ENCODE measurements around the gene RGS19. TPM values are rescaled to one million over a fixed set of nuclear protein-coding genes. Genes with fewer than 3 reads are reported as not detected.
"Not testable (repeated sequence)": the region's sequence is repeated elsewhere in the genome, so short reads cannot be mapped to it uniquely, and the experiment has no call there.

Gene RGS19
- total RNA-seq, 1 experiment from 2014 or later: 17.2 TPM

DNA sequence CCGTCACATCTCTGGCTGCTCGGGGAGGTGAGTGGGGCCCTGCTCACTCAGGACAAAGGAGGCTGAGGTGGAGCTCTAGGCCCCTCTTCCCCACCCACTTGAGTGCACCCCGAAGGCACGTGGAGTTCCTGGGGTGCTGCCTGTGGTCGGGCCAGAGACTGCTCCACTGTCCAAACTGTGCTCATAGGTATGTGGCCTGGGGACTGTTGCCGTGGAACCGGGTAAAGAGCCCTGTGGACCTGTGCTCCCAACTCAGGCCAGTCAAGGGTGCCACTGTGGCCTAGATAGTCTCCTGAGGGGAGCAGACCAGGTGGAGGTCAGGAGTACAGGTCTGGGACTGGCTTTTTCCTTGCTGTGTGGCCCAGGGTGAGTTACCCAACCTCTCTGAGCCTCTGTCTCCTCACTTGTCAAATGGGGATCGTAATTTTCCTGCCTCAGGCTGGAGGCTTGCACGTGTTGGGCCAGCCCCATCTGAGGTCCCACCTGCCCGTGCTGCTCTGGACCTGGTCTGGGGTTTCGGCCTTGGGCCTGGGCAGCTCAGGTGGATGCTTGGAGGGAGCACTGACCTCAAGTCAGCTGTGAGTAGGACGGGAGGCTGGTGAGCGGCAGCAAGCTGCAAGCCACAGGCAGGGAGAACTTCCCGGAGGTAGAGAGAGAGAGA, 40.5 kb upstream of the RGS19 start:
- Mint-ChIP-seq H3K4me3 (ENCODE audit: low read depth, unreplicated experiment) (peak overlapping the region; percentile 1), H3K27ac (ENCODE audit: unreplicated experiment) (no peak overlapping the region), H3K27me3 (ENCODE audit: unreplicated experiment) (peaks cover 66% of the 10 kb centered on the region), H3K9me3 (ENCODE audit: low read depth, unreplicated experiment) (no peaks in the 10 kb centered on the region), H3K36me3 (ENCODE audit: insufficient read depth, unreplicated experiment) (no peaks in the 10 kb centered on the region), H3K4me1 (ENCODE audit: low read depth, unreplicated experiment) (peaks cover 8% of the 10 kb centered on the region)
- no TSS peak for BruUV-seq (replicated peaks)
- no peak for DNase-seq
- TF ChIP-seq, protein P1, sequence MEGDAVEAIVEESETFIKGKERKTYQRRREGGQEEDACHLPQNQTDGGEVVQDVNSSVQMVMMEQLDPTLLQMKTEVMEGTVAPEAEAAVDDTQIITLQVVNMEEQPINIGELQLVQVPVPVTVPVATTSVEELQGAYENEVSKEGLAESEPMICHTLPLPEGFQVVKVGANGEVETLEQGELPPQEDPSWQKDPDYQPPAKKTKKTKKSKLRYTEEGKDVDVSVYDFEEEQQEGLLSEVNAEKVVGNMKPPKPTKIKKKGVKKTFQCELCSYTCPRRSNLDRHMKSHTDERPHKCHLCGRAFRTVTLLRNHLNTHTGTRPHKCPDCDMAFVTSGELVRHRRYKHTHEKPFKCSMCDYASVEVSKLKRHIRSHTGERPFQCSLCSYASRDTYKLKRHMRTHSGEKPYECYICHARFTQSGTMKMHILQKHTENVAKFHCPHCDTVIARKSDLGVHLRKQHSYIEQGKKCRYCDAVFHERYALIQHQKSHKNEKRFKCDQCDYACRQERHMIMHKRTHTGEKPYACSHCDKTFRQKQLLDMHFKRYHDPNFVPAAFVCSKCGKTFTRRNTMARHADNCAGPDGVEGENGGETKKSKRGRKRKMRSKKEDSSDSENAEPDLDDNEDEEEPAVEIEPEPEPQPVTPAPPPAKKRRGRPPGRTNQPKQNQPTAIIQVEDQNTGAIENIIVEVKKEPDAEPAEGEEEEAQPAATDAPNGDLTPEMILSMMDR (IDR thresholded peaks at IDR 0.05; ENCODE audit: unreplicated experiment): no peak
- CTCF ChIA-PET: interaction anchor here (0.6 to 3.2 kb wide), 11 partner anchors 17 to 591 kb away, joined by 3 to 33 read pairs (median 4); partner anchors contain the start of genes OPRL1 and RGS19
- intact Hi-C loops (cut with micrococcal nuclease; ENCODE audit: unreplicated experiment): loop anchor here (5.0 kb wide), 2 partner anchors 38 to 83 kb away; partner anchors contain the start of genes C20orf204, LKAAEAR1 and OPRL1

GRCh38 chr20:64119301-64119680, 40.0 kb upstream of the RGS19 start:
- Mint-ChIP-seq H3K27me3 (ENCODE audit: unreplicated experiment) (peaks cover 66% of the 10 kb centered on the region), H3K4me1 (ENCODE audit: low read depth, unreplicated experiment) (peaks cover 8% of the 10 kb centered on the region), H3K36me3 (ENCODE audit: insufficient read depth, unreplicated experiment) (no peaks in the 10 kb centered on the region), H3K4me3 (ENCODE audit: low read depth, unreplicated experiment) (no peak overlapping the region), H3K9me3 (ENCODE audit: low read depth, unreplicated experiment) (no peaks in the 10 kb centered on the region), H3K27ac (ENCODE audit: unreplicated experiment) (no peak overlapping the region)
- BruUV-seq (replicated peaks): no TSS peak
- CTCF ChIA-PET: interaction anchor here (1.7 to 3.2 kb wide), 3 partner anchors 36 to 581 kb away, joined by 6 to 33 read pairs (median 11); no protein-coding TSS in a partner anchor
- intact Hi-C loops (cut with micrococcal nuclease; ENCODE audit: unreplicated experiment): no loop called here
- no peak for DNase-seq
- TF ChIP-seq, protein P1 (IDR thresholded peaks at IDR 0.05; ENCODE audit: unreplicated experiment): no peak

DNA sequence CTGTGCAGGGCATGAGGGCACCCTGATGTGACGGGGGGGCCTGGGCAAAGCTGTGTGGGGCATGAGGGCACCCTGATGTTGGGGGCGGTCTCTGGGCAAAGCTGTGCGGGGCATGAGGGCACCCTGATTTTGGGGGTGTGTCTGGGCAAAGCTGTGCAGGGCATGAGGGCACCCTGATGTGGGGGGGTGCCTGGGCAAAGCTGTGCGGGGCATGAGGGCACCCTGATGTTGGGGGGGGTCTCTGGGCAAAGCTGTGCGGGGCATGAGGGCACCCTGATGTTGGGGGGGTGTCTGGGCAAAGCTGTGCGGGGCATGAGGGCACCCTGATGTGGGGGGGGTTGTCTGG, 38.1 kb upstream of the RGS19 start:
- H3K9me3 Mint-ChIP-seq (ENCODE audit: low read depth, unreplicated experiment); H3K4me3 Mint-ChIP-seq (ENCODE audit: low read depth, unreplicated experiment); H3K27ac Mint-ChIP-seq (ENCODE audit: unreplicated experiment); intact Hi-C loops (cut with micrococcal nuclease; ENCODE audit: unreplicated experiment); DNase-seq; H3K4me1 Mint-ChIP-seq (ENCODE audit: low read depth, unreplicated experiment); BruUV-seq (replicated peaks); H3K36me3 Mint-ChIP-seq (ENCODE audit: insufficient read depth, unreplicated experiment): not testable (repeated sequence)
- CTCF ChIA-PET: interaction anchor here (0.6 to 0.8 kb wide), 2 partner anchors 39 to 139 kb away, joined by 3 read pairs; no protein-coding TSS in a partner anchor
- H3K27me3 Mint-ChIP-seq (ENCODE audit: unreplicated experiment): peaks cover 66% of the 10 kb centered on the region

DNA sequence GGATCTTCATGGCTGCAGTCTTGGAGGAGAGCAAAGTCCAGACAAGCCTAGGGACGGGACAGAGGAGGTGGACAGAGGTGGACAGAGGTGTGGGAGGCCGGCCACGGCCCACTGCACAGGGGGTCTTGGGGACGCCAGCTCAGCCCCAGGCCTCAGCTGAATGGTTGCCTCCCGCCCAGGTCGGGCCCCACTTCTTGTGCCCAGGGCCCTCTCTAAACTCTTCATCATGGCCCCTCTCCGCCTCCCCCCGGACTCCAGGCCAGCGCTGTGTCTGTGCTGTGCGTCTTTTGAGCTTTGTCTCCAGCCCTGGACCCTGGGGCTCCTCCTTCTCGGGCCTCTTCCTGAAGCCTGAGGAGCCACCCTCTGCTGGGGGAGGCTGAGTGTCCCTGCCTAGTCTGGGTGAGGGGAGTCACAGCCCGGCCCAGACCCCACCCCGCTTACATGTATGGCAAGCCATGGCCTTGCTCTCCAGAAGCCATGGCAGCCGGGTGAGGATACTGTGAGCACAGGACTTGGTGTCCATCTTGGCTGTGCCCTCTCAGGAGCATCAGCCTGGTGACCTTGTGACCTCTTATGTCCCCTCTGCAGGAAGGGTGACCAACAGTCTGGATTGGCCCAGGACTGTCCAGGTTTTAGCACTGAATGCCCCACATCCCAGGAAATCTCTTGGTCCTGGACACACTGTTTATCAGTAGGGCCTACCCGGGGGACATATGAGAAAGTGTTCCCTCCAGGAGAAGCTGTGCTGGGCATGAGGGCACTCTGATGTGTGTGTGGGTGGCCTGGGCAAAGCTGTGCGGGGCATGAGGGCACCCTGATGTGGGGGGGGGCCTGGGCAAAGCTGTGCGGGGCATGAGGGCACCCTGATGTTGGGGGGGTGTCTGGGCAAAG, 37.5 kb upstream of the RGS19 start:
- DNase-seq: peak; percentile 2
- H3K4me1 Mint-ChIP-seq (ENCODE audit: low read depth, unreplicated experiment): peaks cover 8% of the 10 kb centered on the region
- H3K9me3 Mint-ChIP-seq (ENCODE audit: low read depth, unreplicated experiment): no peaks in the 10 kb centered on the region
- CTCF ChIA-PET: interaction anchor here (0.8 to 2.1 kb wide), 2 partner anchors 39 to 78 kb away, joined by 3 to 8 read pairs; no protein-coding TSS in a partner anchor
- intact Hi-C loops (cut with micrococcal nuclease; ENCODE audit: unreplicated experiment): no loop called here
- H3K27me3 Mint-ChIP-seq (ENCODE audit: unreplicated experiment): peaks cover 66% of the 10 kb centered on the region
- TF ChIP-seq, protein P1 (IDR thresholded peaks at IDR 0.05; ENCODE audit: unreplicated experiment): no peak
- H3K4me3 Mint-ChIP-seq (ENCODE audit: low read depth, unreplicated experiment): no peak overlapping the region
- BruUV-seq (replicated peaks): no TSS peak
- H3K36me3 Mint-ChIP-seq (ENCODE audit: insufficient read depth, unreplicated experiment): no peaks in the 10 kb centered on the region
- H3K27ac Mint-ChIP-seq (ENCODE audit: unreplicated experiment): no peak overlapping the region
